ENCODE data around the gene IL1R2. TPM values are rescaled to one million over a fixed set of nuclear protein-coding genes. Genes with fewer than 3 reads are reported as not detected.

Gene IL1R2
- total and polyA plus RNA-seq, 2 of the 13 experiments (the other 11 are each of a cell fraction or from before 2014, with no cell fraction given) = 3.6 to 7.3 TPM

DNA sequence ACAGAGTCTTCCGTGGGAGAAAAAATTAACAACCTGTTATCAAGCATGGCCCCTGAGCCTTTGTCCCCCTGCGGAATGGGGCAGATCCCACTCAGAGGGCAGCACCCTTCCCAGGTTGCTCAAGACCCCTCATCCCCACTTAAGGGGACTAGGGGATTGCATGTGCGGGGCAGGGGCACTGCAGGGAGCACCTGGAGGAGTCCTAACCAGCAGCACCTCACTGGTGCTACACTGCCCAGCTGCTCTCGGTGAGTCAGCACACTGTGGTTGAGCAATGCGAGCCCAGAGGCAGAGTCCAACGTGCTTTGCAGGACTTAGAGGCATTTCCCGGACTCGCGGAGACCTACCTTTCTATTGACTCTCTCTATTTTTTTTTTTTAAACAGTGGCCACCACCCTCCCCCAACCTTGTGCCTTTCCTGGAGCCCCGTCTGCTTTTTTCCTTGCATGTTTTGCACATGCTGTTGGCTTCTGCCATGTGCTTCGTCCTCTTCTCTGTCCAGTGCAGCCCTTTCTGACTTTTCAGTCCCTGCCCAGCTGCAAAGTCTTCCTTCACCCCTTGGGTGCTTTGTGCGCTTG is 74.0 kb downstream of the IL1R2 start (continued):
- TF ChIP-seq, protein P1, sequence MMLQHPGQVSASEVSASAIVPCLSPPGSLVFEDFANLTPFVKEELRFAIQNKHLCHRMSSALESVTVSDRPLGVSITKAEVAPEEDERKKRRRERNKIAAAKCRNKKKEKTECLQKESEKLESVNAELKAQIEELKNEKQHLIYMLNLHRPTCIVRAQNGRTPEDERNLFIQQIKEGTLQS (CRISPR knock-in tag; IDR thresholded peaks at IDR 0.05) = peak; percentile 95
- TF ChIP-seq ZNF510 (CRISPR knock-in tag; IDR thresholded peaks at IDR 0.05; ENCODE audit: low read depth) = no peak
- TF ChIP-seq ZNF704 (CRISPR knock-in tag; IDR thresholded peaks at IDR 0.05; ENCODE audit: borderline replicate concordance) = no peak
- TF ChIP-seq REXO4 (CRISPR knock-in tag; IDR thresholded peaks at IDR 0.05; ENCODE audit: borderline replicate concordance) = no peak
- no peak for TF ChIP-seq ZFYVE20 (CRISPR knock-in tag; IDR thresholded peaks at IDR 0.05; ENCODE audit: borderline replicate concordance, low read depth)
- peak; percentile 38 for TF ChIP-seq XRCC5 (optimal IDR thresholded peaks at IDR 0.05; ENCODE audit: low read length)
- no peak for TF ChIP-seq GLMP (CRISPR knock-in tag; IDR thresholded peaks at IDR 0.05; ENCODE audit: borderline replicate concordance)
- TF ChIP-seq ZNF292 (CRISPR knock-in tag; IDR thresholded peaks at IDR 0.05; ENCODE audit: borderline replicate concordance, low read depth) = peak; percentile 72; the same call in 1 of the 2 replicates
- no peak for TF ChIP-seq HINFP (CRISPR knock-in tag; IDR thresholded peaks at IDR 0.05; ENCODE audit: low read depth)
- 0 out of 2 replicates have a peak, but pooled peaks have one; percentile 23 for TF ChIP-seq ZSCAN29 (CRISPR knock-in tag; conservative IDR thresholded peaks at IDR 0.05)
- TF ChIP-seq FOXP1 (IDR thresholded peaks at IDR 0.05) = no peak
- 0 out of 2 replicates have a peak, but pooled peaks have one; percentile 40 for TF ChIP-seq FOXP1 (CRISPR knock-in tag; IDR thresholded peaks at IDR 0.05)
- TF ChIP-seq ATF7-NPFF (CRISPR knock-in tag; IDR thresholded peaks at IDR 0.05; ENCODE audit: low read depth) = no peak
- TF ChIP-seq TEAD2 (CRISPR knock-in tag; IDR thresholded peaks at IDR 0.05) = no peak
- TF ChIP-seq, protein P2, sequence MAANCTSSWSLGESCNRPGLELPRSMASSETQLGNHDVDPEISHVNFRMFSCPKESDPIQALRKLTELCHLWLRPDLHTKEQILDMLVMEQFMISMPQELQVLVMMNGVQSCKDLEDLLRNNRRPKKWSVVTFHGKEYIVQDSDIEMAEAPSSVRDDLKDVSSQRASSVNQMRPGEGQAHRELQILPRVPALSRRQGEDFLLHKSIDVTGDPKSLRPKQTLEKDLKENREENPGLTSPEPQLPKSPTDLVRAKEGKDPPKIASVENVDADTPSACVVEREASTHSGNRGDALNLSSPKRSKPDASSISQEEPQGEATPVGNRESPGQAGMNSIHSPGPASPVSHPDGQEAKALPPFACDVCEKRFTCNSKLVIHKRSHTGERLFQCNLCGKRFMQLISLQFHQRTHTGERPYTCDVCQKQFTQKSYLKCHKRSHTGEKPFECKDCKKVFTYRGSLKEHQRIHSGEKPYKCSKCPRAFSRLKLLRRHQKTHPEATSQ (CRISPR knock-in tag; IDR thresholded peaks at IDR 0.05; ENCODE audit: borderline replicate concordance) = peak; percentile 64; the same call in 1 of the 2 replicates
- TF ChIP-seq ELF3 (CRISPR knock-in tag; IDR thresholded peaks at IDR 0.05) = peak; percentile 82
- TF ChIP-seq, protein P3, sequence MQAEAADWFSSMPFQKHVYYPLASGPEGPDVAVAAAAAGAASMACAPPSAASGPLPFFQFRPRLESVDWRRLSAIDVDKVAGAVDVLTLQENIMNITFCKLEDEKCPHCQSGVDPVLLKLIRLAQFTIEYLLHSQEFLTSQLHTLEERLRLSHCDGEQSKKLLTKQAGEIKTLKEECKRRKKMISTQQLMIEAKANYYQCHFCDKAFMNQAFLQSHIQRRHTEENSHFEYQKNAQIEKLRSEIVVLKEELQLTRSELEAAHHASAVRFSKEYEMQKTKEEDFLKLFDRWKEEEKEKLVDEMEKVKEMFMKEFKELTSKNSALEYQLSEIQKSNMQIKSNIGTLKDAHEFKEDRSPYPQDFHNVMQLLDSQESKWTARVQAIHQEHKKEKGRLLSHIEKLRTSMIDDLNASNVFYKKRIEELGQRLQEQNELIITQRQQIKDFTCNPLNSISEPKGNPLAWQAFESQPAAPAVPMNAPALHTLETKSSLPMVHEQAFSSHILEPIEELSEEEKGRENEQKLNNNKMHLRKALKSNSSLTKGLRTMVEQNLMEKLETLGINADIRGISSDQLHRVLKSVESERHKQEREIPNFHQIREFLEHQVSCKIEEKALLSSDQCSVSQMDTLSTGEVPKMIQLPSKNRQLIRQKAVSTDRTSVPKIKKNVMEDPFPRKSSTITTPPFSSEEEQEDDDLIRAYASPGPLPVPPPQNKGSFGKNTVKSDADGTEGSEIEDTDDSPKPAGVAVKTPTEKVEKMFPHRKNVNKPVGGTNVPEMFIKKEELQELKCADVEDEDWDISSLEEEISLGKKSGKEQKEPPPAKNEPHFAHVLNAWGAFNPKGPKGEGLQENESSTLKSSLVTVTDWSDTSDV (CRISPR knock-in tag; IDR thresholded peaks at IDR 0.05) = no peak
- peak; percentile 85 for TF ChIP-seq NCOA2 (CRISPR knock-in tag; IDR thresholded peaks at IDR 0.05)
- peak; percentile 93 for TF ChIP-seq HNF4G (IDR thresholded peaks at IDR 0.05; ENCODE audit: borderline replicate concordance, low read depth, low read length)
- no peak for TF ChIP-seq HNF4G (CRISPR knock-in tag; IDR thresholded peaks at IDR 0.05; ENCODE audit: borderline replicate concordance, low read depth)
